HG02678 (cell line): Measurements from ENCODE around the gene UBE2J2.
"Not testable (repeated sequence)": the region's sequence is repeated elsewhere in the genome, so short reads cannot be mapped to it uniquely, and the experiment has no call there.

Source experiments
- ATAC-seq: cut with Tn5 transposase; IDR thresholded peaks from one replicate; pipeline ENCODE4 v1.9.1; 2021; ENCODE audit warnings: mild to moderate bottlenecking, moderate library complexity; ENCODE audit not compliant: unreplicated experiment

UBE2J2 gene

DNA sequence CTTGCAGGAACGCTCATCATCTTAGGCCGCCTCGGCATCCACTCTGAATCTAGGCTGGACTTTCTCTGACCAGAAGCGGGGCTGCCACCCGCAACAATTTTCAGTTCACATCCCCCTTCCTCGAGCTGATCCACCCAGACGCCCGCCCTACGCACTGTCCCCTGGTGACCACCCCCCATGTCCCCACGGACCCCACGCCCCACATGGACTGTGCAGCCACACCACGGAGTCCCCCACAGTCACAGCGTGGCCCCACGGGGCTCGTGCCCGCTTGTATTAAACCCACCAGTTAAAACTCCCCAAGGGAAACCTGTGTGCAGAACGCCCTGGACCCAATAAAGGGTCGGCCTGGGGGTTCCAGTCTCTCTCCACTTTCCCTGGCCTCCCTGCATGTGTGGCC is 14.1 kb downstream of the UBE2J2 start:
- ATAC-seq = no peak

DNA sequence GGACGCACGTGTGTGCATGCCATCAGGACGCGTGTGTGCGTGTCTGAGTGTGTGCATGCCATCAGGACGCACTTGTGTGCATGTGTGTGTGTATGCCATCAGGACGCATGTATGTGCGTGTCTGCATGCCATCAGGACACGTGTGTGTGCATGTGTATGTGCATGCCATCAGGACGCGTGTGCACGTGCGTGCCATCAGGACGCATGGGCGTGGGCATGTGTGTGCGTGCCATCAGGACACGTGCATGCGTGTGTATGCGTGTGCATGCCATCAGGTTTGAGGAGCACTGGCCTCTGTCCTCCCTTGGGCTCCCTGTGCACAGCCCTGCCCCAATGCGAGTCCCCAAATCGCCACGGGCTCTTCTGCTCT is 14.6 kb downstream of the UBE2J2 start:
- ATAC-seq = no peak

DNA sequence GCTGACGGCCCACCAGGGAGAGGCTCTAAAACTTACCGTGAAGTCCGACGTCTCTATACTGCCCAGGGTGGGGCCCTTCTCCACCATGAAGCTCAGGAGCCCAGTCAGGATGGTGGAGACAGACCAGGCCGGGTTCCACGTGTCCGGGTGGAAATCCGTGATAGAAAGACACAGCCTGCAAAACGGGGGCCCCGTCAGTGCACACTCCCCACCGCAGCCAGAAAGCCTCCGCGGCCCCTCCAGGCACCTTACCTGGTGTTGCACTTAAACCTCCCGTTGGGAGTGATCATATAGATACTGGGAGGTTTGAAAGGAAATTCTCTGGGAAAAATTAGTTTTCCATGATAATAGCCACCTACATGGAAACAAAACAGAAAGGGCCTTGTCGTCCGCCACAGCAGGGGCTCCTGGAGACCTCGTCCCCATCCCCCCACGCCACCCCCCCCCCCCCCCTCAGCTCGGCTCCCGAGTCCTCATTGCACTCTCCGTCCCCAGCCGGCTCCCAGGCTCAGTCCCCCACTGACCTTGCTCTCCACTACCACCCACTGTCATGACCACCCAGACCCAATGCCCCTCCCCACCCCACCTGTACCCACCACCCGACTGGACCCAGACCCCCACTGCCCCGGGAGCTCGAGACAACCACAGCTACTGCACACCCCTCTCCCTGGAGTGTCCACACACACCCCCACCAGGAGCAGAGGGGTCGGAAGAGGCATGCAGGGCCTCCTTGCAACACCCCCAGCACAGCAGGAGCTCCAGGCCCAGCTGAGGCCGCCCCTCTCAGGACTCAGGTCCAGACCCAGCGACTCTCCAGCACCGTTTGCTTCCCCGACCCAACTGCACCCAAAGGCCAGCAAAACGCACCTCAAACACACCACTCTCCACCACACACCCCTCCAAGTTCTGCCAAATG is 16.4 kb downstream of the UBE2J2 start:
- ATAC-seq = no peak

DNA sequence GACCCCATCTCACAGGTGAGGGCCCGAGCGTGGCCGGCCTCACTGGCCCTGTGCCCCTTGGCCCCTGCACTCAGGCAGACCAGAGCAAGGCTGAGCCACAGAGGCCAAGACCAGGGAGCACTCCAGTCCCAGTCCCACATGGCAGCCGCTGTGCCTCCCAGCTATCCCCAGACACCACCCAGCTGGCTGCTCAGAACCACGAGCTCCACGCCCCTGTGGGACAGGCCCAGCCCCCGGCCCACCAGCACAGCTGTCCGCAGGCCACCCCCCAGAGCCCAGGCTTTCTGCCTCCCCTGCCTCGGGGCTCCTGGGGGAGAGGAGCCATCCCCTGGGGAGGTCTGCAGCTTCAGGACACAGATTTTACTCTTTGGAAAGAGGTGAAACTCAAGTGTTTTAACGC is 18.0 kb downstream of the UBE2J2 start:
- no peak for ATAC-seq

DNA sequence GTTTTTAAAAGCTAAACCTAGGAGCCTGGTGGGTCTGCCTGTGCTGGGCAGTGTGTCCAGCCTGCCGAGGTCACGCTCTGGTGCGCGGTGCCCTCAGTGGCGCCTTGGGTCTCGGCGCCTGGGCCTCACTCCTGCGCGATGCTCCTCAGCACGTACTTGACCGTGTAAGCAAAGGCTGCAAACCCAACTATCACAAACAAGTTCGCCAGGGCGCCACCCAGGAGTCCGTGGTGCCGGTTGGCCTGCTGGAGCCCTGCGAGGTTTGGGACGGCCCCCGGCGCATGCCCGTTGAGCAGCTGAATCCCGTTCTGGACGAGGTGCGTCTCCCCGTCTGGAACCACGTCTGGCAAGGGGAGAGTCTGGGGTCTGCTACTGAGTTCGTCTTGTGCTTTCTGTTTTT is 18.6 kb downstream of the UBE2J2 start:
- no peak for ATAC-seq

GRCh38 chr1:1254667-1254998 is 19.0 kb downstream of the UBE2J2 start:
- no peak for ATAC-seq

GRCh38 chr1:1253972-1254666 is 19.5 kb downstream of the UBE2J2 start:
- no peak for ATAC-seq

- no peak for ATAC-seq
Observed at GRCh38 chr1:1253314-1253713, 20.3 kb downstream of the UBE2J2 start.

DNA sequence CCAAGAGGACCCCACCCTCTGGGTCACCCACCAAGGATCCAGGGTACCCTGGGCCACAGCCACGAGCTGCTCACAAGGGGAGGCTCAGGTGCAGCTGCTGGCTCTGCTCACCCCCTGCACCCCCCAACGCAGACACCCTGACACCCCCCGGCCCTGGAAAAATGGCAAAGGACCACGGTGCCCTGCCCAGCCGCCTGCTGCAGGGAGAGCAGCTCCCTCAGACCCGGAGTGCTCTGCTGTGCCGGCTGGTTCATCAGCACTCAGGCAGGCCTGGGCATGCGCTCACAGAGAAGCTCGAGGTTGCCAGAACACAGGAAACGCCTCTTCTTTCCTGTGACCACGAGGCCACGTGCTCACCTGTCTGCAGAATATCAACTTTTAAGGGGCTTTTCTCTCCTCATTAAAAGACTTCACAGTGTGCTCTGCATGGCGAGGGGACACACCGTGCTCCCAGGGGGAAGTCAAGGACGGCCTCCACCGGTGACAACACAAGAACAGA is 22.8 kb downstream of the UBE2J2 start:
- ATAC-seq = no peak

DNA sequence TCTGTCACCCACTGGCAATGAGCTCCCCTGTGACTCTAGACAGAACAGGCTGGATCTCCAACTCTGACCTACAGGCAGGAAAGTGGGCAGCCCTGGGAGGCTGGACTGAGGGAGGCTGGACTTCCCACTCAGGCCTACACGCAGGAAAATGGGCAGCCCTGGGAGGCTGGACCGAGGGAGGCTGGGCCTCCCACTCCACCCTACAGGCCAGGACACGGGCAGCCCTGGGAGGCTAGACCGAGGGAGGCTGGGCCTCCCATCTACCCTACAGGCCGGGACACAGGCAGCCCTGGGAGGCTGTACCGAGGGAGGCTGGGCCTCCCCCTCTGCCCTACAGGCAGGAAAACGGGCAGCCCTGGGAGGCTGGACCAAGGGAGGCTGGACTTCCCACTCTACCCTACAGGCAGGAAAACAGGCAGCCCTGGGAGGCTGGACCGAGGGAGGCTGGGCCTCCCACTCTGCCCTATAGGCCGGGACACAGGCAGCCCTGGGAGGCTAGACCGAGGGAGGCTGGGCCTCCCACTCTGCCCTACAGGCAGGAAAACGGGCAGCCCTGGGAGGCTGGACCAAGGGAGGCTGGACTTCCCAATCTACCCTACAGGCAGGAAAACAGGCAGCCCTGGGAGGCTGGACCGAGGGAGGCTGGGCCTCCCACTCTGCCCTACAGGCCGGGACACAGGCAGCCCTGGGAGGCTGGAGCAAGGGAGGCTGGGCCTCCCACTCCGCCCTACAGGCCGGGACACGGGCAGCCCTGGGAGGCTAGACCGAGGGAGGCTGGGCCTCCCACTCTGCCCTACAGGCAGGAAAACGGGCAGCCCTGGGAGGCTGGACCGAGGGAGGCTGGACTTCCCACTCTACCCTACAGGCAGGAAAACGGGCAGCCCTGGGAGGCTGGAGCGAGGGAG is 25.4 kb downstream of the UBE2J2 start:
- ATAC-seq = not testable (repeated sequence)

DNA sequence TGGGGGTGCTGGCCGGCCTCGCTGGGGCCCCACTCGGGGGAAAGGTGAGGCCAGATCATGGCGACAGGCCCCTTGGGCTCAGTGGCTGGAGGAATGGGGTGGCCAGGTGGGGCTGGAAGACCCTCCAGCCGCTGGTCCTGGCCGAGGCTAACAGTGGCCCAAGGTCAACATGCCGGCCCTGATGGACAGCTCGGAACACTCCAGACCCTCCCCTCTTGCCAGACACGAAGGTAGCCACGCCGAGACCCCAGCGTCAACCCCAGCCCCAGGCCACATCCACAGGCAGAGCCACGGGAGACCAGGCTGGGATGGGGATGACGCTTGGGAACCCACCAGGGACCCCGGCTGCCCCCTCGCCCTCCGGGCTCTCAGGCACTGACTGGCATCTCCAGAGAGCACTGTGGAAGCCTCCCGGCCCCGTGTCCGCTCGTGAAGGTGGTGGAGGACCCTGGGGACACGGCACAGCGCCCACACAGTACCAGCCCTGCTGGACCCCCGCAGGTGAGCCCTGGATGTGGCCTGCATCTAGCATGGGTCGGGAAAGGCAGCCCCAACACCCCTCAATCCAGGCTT is 26.2 kb downstream of the UBE2J2 start:
- no peak for ATAC-seq

- no peak for ATAC-seq
Observed at GRCh38 chr1:1246577-1247340, 26.9 kb downstream of the UBE2J2 start, which contains the start of gene C1QTNF12. Gene C1QTNF12, minus strand, starts transcription at chr1:1246722. Its CDS starts 32 bp downstream, at chr1:1246690.

DNA sequence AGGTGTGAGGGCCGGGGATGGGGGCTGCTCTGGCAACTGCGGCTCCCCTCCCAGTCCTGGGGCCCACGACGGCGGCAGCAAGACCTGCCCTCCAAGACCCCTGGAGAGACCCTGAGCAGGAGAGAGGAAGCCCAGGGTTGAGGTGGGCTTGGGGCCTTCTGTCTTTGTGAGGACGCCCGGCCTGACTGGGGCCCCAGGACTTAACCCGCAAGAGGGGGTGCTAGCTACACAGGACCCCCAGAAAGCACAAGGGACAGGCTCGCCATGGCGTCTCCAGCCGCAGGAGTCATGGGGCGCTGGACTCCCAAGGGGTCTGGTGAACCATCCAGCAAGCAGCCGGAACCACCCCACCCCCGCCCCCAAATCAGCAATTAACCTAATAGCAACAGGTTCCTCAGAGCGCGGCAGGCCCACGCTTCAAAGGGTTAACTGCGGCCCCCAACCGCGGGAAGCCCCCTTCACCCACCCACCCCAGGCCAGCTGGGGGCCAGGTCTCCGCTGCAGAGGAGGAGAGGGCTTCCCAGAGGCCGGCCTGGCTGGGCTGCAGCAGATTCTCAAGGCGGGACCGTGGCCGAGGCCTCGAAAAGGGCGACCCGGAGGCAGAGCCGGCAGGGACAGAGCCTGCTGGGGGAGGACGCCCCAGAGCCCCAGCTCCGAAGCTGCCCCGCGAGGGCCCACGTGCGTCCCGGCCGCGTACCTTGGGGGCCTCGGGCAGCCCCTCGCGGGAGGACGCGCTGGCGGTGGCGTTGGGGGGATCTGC is 27.7 kb downstream of the UBE2J2 start:
- no peak for ATAC-seq

GRCh38 chr1:1245178-1245816 is 28.4 kb downstream of the UBE2J2 start:
- no peak for ATAC-seq

DNA sequence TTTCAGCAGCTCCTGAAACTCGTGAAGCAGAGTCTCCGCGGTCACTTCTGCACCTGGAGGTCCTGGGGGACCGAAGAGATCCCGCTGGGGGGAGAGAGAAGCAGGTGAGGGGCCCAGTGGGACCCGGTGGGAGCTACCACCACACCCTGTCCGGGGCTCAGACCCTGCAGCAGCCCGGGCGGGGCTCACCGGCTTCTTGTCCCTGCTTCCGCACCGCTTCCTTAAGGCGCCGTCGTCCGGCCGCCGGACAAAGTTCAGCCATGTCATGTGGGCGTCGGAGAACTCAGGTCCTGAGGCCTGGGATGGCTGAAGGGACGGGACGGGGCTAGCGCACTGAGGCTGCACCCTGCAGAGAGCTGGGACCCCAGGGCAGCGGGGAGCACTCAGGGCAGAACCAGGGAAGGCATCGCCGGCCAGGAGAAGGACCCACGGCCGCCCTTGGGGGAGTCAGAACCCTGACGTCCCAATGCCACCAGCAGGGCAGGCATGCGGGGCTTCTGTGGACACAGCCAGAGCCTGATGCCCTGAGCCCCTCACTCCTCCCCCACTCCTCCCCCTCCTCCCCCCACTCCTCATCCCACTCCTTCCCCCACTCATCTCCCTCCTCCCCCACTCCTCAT is 29.4 kb downstream of the UBE2J2 start:
- no peak for ATAC-seq

DNA sequence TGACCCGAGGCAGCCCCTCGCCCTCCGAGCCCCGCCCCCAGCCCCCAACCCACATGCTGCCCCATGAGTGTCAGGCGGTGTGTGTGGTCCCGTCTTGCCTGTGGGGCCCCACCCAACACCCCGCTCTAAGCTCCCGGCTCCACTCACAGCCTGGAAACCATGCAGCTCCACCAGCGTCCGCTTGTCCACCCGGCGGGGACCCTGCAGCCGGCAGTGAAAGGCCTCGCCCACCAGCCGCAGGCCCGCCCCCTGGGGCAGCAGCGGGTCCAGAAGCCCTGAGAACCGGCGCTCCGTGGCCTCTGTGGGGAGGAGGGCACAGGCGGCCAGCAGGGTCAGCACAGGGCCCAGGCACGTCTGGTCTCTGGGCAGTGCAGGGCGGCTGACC is 29.9 kb downstream of the UBE2J2 start:
- no peak for ATAC-seq

DNA sequence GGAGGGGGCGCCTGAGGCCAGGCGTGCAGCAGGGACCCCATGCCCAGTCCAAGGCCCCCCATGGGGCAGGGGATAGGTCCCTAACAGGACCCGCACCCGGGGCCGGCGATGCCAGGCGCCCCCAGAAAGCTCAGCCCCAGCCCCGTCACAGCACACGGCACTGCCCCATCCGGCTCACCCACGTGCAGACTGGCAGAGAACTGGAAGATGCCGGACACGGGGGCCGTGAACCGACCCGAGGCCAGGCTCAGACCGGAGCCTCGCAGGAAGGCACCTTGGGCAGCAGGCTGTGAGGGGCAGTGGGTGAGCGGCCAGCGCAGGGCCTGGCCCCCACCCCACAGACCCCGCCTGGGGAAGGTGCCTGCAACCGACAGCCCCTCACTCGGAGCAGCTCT is 30.4 kb downstream of the UBE2J2 start:
- no peak for ATAC-seq

- ATAC-seq = no peak
Observed at GRCh38 chr1:1242461-1243265, 31.0 kb downstream of the UBE2J2 start.
